HG03066 (cell line): ENCODE data around the gene FGD2.

Experiments
- ATAC-seq: cut with Tn5 transposase; IDR thresholded peaks from one replicate; pipeline ENCODE4 v1.9.1; 2021; ENCODE audit warnings: low read depth; ENCODE audit not compliant: unreplicated experiment

FGD2 gene

DNA sequence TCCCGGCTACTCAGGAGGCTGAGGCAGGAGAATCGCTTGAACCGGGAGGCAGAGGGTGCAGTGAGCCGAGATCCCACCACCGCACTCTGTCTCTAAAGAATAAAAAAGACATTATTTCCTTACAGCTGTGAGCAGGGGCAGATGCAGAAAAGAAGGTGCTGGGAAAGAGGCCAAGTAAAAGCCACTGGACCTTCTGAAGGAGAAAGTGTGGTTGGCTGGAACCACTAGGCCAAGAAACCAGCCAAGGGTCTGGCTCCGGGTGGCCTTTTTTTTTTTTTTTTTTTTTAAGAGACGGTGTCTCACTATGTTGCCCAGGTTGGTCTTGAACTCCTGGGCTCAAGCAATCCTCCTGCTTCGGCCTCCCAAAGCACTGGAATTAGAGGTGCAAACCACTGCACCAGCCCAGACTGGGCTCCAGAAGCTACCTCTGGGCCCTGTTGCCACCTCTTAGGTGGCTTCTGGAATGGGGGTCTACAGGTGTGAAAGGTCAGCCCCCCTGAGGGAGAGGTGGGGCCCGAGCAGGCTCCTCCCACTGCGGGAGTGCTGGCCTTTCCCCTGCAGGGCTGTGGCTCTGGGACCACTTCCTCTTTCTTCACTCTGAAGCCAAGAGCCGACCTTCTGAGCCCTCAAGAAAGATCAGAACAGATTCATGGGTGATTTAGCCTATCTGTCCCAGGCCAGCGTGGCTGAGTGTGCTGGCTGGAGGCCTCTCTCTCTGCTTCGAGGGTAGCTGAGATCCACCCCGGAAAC, at the start of gene FGD2:
FGD2 (plus strand) TSS at position 595 of the 750 bp plus-strand sequence. CDS start 163 bp downstream, outside the sequence.
- peak; percentile 59 for ATAC-seq

GRCh38 chr6:36955671-36956445, 49.6 kb upstream of the FGD2 start:
- no peak for ATAC-seq

- no peak for ATAC-seq
Observed at GRCh38 chr6:36956446-36956820, 49.0 kb upstream of the FGD2 start.

- ATAC-seq, result no peak
Observed at GRCh38 chr6:36957773-36958271, 47.6 kb upstream of the FGD2 start.

GRCh38 chr6:36958775-36959554, 46.5 kb upstream of the FGD2 start:
- ATAC-seq, result no peak

- ATAC-seq, result no peak
Observed at GRCh38 chr6:36959555-36960250, 45.8 kb upstream of the FGD2 start.

GRCh38 chr6:36961441-36962435, 43.7 kb upstream of the FGD2 start:
- ATAC-seq, result no peak

- no peak for ATAC-seq
Observed at GRCh38 chr6:36962874-36963273, 42.6 kb upstream of the FGD2 start.

DNA sequence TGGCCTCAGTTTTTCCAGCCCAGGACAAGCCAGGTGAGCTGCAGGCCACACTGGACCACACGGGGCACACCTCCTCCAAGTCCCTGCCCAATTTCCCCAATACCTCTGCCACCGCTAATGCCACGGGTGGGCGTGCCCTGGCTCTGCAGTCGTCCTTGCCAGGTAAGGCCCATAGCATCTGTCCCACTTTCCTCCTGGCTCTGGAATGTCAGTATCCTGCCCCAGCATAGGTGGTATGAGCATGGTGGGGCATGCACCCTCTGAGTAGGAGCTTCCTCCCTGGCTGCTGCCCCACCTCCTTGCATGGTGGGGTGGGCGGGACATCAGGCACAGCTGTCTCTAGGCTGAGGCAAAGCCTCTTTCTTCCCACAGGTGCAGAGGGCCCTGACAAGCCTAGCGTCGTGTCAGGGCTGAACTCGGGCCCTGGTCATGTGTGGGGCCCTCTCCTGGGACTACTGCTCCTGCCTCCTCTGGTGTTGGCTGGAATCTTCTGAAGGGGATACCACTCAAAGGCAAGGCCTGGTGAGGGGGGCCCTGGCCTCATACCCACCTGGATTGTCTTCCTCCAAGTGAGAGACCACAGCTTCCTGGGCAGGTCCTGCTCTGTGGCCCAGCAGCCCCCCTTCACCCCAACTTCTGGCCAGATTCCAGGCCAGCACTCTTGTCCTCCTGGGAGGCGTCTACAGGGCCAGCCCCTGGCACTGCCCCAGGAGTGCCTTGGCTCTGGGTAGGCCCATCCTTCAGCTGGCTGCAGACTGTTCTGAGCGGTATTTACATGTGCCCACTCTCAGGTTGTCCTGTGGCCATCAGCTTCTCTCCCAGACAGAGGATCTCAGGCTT, 41.8 kb upstream of the FGD2 start:
- ATAC-seq, result no peak

GRCh38 chr6:36964349-36964748, 41.1 kb upstream of the FGD2 start:
- ATAC-seq, result no peak

GRCh38 chr6:36964908-36965307, 40.5 kb upstream of the FGD2 start:
- ATAC-seq, result no peak

GRCh38 chr6:36967301-36967700, 38.2 kb upstream of the FGD2 start:
- no peak for ATAC-seq

DNA sequence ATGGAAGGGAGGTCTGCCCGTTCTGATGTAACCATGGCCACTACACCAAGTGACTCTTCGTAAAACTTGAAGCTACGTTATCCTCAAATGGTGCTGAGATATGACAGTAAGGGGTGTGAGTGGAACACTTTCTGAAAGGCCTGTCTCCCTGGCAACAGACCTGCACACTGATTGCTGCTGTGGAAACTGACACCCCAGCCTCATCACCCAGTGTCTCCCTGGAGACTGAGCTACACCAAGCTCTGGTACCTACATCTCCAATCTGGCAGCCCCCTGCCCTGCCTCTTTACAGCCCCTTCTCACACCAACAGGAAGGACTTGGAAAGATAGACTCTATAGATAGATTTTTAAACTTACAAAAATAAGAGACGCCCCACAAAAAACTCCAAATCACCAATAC, 37.7 kb upstream of the FGD2 start:
- no peak for ATAC-seq

- no peak for ATAC-seq
Observed at GRCh38 chr6:36968266-36968977, 37.0 kb upstream of the FGD2 start.

DNA sequence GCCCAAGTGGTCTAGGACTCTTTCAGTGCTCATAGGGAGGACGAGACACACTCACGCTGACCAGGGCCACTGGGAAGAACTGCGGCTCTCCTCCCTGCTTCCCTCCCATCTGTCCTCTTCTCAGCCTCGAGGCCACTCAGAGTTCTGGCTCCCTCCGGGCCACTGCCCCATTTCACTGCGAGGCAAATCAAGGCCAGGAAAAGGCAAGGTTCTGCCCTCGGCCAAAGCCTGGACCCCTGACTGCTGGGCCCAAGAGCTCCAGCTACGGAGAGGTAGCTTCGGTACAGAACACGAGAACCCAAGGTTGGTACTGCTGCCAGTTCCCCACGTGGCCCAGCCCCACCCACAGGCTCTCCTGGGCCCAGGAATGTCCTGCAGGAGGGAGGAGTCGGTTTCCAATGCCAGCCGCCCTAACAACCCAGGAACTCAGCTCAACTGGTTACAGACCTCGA, 36.2 kb upstream of the FGD2 start:
- no peak for ATAC-seq

DNA sequence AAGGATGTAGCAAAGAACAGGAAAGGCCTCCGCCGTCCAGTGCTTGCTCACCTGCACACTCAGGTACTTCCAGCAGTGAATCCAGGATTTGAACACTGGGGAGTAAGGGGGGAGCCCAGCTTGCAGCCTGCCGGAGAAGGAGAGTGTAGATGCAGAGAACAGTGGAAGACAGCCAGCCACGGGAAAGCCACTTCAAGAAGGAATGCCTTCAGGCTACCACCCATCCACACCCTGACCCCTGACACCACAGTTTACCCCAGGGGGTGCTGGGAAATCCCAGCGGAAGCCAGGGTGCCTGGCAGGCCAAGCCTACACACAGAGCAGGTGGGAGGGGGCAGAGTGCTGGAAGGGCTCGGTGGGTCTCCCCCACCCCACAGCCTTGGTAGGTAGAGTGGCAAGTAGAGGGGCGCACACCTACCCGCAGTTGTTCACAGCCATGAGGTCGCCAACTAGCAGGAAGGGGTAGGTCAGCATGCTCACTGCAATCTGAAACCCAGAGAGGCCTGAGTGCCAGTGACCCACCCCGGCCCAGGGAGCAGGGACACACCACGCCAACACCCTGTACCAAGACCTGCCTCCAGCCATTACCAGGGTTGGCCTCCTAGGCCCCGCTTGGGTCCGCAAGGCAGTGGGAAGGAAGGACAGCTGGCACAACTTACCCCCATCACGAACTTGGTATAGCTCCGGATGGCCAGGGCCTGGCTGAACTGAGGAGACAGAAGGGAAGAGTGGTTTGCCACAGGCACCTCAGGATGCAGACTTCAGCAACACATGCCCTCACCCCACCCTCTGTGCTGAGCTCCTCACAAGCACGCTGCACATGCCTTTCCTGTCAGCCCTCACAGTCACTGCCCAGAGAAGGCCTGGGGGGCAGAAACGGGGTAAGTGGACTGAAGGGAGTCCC, 35.2 kb upstream of the FGD2 start:
- ATAC-seq, result no peak
